ENCODE measurements around the gene ALPI.

ALPI gene

DNA sequence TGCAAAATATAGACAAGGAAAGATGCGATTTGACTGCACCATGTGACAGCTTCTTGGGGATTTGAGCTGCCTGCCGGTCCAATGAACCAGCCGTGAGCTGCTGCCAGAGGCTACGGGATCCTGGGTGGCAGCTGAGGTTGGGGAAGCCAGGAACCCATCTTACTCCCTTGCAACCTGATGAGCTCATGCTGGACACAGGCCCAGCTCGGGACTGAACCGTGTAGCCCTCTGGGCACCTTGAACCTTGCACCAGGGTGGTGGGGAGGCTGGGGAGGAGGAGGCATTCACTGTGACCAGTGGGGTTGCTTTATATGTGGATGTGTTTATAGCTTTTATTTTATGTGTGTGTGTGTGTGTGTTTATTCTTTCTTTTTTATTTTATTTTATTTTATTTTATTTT, 9.1 kb downstream of the ALPI start:
- DNase-seq = no peak

DNA sequence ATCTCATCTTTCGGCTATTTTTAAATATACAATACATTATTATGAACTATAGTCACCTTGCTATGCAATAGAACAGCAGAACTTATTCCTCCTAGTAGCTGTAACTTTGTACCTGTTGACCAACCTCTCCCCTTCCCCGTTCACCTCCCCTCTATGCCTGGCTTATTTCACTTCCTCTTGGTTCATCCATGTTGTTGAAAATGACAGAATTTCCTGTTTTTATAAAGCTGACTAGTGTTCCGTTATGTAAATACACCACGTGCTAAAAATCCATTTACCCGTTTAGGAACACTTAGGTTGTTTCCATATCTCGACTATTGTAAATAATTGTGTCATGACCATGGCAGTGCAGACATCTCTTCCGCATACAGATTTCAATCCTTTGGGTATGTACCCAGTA, 10.3 kb downstream of the ALPI start:
- no peak for DNase-seq

DNA sequence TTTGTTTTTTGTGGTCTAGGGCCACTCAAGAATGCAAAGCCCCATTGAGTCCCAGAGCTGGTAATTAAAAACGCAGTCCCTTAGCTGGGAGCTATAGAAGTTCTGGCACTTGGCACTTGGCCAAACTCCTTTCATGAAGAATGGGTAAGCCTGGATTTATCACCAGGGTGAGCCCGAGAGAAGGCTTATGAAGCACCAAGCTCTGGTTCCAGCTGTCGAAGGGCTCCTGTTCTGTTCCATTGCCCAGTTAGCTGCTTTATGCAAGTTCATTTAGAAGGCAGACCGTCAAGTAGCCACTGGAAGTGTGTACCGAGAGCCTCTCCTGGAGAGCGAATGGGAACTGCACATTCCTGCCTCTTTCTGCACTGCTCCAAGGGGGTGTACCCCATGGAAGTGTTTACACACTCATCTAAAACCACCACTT, 17.5 kb downstream of the ALPI start:
- no peak for DNase-seq

DNA sequence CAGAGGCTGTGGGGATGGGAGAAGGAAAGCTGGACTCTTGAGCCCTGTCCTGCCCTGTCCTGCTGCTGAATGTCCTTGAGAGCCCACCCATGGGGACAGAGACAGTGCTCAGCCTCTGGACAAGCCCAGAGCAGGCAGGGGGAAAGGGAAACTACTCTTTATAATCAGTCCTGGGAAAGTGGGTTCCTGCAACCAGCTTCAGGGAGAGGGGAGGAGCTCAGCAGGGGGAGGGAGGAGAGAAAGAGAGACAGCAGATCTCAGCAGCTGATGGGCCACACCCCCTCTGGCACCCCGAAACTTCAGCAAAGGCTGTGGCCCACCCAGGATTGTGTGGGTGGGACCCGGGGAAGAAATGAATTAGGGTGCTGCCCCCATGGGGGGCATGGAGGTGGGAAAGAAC, 20.1 kb downstream of the ALPI start:
- DNase-seq = no peak

GRCh38 chr2:232476791-232477190, 20.8 kb downstream of the ALPI start:
- DNase-seq = no peak

- DNase-seq = no peak
Measured at GRCh38 chr2:232477751-232478510, 22.0 kb downstream of the ALPI start.

DNA sequence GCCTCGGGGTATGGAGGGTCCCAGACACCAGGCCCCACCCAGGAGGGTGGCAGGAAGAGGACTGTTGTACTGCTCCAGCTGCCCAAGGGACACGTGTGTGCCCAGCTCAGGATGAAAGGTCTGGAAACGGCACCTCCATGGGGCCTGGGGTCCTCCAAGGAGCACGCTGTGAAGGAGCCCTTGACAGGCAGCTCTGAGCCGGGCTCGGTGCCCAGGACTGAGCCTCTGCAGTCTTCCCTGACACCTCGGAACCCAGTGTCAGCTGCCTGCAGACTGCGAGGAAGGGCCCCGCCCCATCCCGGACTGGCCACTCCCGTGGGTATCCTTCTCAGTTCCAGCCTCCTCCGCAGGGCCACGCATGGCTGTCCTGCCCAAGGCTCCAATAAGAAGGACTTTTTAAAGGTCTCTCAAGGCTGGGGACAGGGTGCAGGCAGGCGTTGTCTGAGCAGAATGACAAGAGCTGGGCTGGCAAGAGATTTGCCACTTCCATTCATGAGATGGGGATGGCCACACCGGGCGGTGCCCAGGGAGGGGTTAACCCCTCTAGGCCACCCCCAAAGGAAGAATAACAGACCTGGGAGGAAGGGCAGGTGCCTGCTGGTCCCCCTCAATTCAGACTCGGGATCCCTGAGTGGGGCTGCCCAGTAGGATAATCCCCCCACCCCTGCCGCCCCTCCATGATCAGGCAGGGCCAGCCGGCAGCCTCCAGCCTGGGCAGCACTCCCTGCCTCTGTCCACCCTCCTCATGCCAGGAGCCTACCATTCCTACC, 22.8 kb downstream of the ALPI start:
- DNase-seq = no peak

DNA sequence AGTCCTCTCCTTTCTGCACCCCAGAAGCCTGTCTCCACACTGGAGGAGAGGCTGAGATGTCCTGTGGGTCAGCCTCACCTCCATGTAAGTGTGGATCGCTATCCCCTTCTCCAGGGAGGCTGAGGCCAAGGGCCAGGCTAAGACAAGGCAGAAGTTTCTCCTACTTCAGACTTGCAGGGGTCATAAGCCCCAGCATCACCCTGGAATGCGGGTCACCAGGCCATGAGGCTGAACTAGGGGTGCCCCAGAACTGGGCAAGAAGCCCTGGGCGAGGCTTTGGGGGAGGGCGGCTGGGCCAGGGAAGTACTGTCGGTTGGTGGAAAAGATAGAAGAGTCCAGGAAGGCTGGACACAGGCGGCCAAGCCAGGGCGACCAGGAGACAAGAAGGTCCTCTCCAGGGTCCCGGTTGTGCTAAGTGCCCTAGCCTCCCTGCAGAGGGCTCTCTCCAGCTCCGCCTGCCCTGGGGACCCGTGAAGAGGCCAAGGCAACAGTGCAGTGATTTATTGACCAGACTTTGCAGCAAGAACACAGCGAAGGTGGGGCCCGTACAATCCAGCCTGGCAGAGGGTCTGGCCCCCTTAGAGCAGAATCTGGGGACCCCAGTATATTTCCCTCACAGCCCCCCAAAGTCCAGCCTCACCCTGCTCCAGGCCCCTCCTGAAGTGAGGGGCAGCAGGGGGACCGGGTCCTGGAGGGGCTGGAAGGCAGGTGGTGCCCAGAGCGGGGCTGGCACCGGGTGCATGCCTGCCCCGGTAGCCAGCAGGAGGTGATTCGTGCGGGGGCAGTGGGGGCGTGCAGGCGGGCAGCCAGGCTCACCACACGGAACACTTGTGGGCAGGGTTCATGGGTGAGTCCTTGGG, 23.6 kb downstream of the ALPI start:
- DNase-seq = no peak

DNA sequence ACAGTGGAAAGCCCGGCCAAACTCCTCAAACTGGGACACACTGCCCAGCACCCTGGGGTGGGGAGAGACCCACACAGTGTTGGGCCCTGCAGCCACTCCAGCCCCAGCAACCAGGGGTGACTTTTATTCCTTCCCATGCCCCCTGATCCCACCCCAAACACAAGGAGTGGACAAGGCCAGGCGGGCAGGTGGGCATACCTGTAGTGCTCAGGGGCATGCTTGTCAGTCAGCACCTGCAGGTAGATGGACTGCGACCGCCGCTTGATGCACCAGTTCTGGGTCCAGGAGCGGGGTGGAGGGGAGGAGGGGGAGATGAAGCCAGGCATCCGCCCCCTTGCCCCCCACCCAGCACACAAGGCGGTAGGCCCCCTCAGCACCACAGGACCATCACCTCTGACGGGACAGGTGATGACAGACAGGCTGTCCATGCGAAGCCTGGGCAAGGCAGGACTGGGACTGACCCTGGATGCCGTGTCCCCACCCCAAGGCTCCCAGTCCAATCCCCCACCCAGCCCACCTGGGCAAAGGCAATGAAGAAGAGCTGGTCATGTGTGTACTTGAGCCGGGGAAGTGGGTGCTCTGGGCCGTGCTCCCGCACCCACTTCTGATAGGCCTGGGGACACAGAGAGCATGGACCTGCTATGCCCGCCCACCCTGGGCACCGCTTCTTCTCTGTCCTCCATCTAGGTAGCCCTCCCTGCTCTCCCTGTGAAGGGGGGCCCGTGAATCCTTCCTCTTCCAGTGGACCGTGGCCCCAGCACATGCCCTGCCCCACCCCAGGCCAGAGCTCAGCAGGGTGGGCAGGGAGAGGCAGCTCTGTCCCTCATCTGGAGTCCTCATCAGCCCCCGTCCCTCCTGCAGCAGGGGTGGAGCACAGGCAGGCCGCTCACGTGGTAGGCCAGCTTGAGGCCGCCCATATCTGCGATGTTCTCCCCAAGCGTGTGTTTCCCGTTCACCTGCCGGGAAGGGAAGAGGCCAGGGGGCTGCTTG, 24.5 kb downstream of the ALPI start:
- no peak for DNase-seq

DNA sequence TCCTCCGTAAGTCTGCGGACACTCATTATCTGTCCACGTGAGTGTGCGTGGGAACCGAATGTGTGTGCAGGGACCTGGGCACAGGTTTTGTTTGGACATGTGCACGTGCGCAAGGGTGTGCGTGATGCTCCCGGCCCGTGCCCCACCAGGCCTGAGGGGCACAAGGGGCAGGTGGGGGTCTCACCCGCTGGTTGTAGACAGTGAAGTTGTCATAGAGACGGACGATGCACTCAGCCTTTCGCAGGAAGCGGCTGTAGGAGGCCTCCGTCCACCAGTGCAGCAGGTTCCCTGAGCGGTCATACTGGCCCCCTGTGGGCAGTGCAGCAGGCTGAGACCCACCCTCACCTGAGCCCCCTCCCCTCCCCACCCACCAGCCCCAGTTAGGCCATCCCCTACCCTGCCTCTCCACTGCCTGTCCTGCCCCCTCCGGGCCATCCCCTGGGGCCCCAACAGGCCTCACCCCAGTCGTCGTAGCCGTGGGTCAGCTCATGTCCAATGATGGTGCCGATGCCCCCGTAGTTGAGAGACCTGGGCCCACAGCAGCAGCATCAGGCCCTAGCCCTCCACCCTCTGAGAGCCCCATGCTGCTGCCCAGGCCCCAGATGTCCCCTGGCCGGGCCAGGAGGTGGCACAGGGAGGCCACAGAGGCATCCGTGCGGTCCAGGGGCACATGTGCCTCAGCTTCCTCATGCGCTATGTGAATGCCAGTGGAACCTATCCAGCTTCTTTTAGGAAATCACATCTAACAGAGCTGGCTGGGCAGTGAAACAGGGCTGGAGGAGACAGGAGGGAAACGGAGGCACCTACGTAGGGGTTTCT, 25.6 kb downstream of the ALPI start:
- no peak for DNase-seq

DNA sequence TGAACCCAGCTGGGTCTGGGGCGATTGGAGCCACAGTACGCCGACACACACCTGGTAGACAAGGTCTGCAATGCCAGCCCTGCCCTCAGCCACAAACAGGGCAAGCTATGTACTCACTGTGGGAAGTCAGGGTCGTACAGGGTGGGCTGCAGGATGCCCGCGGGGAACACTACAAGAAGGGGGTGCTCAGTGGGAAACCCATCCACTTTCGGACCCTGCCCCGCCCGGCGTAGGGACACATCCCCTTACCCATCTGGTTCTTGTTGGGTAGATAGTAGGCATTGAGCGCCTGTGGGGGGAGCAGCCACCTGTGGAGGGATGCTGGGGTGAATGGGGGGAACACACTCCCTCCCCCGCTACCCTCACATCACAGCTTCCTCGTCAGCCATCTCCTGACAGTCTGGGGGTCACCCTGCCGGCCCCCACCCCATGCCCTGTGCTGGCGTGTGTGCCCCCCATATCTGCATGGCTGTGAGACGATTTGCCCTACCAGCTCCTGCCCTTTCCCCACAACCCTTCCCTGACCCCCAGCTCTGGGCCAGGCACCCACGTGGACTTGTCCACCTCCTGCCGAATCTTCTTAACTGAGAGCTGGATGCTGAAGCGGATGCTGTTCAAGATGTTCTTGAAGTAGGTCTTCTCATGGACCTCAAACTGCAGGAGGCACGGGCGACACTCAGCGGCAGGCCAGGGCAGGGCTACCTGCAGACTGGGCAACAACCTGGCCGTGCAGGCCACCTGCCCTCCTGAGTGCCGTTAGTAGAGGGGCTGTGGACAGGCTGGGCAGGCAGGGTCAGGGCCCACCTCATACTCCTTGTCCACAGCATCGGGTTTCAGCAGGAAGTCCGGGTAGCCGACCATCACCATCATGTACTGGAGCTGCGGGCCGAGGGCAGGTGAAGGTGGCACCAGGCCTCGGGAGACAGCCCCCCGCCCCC, 26.6 kb downstream of the ALPI start:
- DNase-seq = no peak

GRCh38 chr2:232483311-232483922, 27.5 kb downstream of the ALPI start:
- no peak for DNase-seq

- DNase-seq = no peak
Measured at GRCh38 chr2:232483923-232484627, 28.1 kb downstream of the ALPI start.

DNA sequence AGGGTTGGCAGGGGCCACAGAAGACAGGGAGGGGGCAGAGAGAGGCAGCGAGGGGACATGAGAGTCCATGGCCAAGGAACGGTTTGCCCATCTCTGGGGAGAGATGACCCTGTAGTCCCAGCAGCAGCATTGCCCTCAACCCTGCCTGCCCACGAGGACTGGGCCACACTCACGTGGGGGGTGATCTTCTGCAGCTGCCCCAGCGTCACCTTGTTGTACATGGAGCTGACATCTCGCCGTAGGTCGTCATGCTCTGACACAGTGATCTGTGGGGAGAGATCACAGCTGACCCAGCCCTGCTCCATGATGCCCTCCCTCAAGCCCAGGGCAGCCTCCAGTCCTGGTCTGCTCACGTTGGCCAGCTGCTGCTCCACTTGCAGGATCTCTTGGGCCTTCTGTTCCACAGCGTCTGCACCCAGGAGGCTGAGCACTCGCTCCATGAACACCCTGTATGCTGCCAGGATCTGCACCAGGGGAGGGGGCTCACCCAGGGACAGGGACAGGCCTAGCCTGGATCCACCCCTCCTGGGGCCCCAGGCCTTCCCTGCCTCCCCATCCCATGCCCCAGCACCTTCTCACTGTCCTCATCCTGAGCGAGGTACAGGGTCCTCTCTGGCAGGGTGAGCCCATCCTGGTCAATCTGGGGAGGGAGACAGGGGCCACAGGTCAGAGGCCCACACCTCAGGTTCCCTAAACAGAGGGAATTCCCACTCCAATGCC, 28.8 kb downstream of the ALPI start:
- DNase-seq = no peak

- no peak for DNase-seq
Measured at GRCh38 chr2:232485348-232485756, 29.4 kb downstream of the ALPI start.

DNA sequence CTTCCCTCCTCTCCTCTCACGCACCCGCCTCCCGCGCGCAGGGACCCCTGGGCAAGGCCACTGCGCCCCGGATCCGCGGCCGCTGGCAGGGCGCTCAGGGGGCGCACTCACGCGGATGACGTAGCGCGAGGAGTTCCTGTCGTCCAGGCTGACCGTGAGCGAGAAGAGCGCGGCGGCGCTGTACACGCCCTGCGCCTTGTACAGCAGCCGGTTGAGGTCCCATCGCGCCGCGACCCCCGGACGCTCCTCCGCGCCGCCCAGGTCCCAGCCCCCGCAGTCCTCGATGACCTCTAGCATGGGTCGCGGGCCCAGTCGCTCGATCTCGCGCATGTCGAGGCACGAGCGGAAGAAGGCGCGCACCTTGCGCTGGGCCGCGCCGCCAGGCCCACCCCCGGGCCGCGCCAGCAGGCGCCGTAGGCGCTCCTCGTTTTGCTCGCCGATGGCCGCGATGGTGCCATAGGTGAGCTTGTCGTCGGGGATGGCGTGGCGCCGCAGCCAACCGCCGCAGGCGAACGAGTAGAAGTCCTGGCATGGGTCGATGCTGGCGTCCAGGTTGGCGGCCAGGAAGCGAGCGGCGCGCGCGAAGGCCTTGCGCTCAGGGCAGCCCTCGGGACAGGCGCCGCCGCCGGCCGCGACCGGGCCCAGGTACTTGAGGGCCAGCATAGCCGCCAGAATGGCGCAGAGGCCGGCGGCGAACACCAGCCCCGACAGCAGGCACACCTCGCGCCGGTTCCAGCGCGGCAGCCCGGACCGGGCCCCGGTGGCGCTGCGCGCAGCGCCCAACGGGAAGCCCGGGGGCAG, 30.0 kb downstream of the ALPI start:
- no peak for DNase-seq
